WTC11 (cell line): ENCODE measurements around the gene DUOX2.

Experiments used
- ZNF121 ChIP-seq: sonication (generic); formaldehyde crosslinking; IDR thresholded peaks from 2 replicates; pipeline ENCODE4 v1.8.0; 2023; ENCODE audit warnings: missing genetic modification reagents
- TF ChIP-seq, protein P1 (sequence below): fragments of 200-600 bp; IDR thresholded peaks from 2 replicates; pipeline ENCODE4 v1.8.0; 2022; ENCODE audit warnings: antibody characterized with exemption

DNA sequence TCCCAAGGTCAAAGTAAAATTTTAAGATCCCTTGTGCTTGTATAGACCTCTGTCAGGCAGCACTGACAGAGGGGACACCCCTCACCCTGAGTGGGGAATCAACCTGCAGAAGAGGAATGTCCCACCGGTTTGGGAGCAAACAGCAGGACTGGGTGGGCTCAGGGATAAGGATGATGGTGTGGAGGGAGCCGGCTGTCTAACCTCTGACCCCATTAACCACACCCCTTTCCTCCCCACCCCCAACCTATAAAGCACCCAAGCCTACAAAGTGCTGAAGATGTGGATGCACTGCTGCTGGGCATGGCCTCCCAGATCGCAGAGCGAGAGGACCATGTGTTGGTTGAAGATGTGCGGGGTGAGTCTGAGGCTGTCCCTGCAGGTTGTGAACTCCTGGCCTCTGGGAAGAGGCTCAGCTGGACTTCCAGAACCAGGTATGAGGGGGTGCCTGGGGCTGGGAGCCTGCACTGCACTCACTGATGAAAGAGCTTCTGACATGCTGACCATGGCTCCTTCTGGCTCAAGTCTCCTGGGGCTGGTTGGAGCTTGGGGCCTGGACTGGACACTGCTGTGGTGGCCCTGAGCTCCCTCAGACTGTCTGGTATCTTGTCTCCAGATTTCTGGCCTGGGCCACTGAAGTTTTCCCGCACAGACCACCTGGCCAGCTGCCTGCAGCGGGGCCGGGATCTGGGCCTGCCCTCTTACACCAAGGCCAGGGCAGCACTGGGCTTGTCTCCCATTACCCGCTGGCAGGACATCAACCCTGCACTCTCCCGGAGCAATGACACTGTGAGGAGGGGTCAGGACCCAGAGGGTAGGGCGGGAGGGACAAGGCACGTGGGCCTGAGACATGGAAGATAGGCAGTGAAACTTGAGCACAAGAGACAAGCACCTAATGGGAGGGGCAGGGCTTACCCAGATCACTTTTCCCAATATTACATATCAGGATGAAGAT lies 25.1 kb upstream of the DUOX2 start:
- TF ChIP-seq ZNF121 (CRISPR knock-in tag): no peak
- TF ChIP-seq, protein P1, sequence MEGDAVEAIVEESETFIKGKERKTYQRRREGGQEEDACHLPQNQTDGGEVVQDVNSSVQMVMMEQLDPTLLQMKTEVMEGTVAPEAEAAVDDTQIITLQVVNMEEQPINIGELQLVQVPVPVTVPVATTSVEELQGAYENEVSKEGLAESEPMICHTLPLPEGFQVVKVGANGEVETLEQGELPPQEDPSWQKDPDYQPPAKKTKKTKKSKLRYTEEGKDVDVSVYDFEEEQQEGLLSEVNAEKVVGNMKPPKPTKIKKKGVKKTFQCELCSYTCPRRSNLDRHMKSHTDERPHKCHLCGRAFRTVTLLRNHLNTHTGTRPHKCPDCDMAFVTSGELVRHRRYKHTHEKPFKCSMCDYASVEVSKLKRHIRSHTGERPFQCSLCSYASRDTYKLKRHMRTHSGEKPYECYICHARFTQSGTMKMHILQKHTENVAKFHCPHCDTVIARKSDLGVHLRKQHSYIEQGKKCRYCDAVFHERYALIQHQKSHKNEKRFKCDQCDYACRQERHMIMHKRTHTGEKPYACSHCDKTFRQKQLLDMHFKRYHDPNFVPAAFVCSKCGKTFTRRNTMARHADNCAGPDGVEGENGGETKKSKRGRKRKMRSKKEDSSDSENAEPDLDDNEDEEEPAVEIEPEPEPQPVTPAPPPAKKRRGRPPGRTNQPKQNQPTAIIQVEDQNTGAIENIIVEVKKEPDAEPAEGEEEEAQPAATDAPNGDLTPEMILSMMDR: no peak
